Stimulated activated effector memory CD8-positive, alpha-beta T cell treated with anti-CD3 and anti-CD28 coated beads, Interleukin-12 subunit alpha, Interleukin-12 subunit beta, amount 100 ng/mL, for 72 hours (primary cell): ENCODE data around the gene S100PBP.
"Not testable (repeated sequence)": the region's sequence is repeated elsewhere in the genome, so short reads cannot be mapped to it uniquely, and the experiment has no call there.

Source experiments
- ATAC-seq: fragments of 150-1000 bp; cut with Tn5 transposase; 2 replicates; pipeline ENCODE4 v1.10.0; 2021
- DNase-seq, 2 donors: peaks; one replicate each; pipeline ENCODE4 v3.0.0; 2021 to 2022; ENCODE audit warnings: low spot score in 2 of 2
- H3K27ac Mint-ChIP-seq: one replicate; pipeline ENCODE4 v1.8.0; 2022; ENCODE audit warnings: mild to moderate bottlenecking, mixed read lengths
- H3K36me3 Mint-ChIP-seq: one replicate; pipeline ENCODE4 v1.8.0; 2022; ENCODE audit warnings: mild to moderate bottlenecking, mixed read lengths
- H3K4me1 Mint-ChIP-seq: one replicate; pipeline ENCODE4 v1.8.0; 2022; ENCODE audit warnings: mixed read lengths
- H3K4me3 Mint-ChIP-seq: one replicate; pipeline ENCODE4 v1.8.0; 2022; ENCODE audit warnings: mild to moderate bottlenecking, mixed read lengths
- H3K9me3 Mint-ChIP-seq: one replicate; pipeline ENCODE4 v1.8.0; 2022; ENCODE audit warnings: mixed read lengths

The S100PBP gene

GRCh38 chr1:32779242-32779641 lies 38.2 kb upstream of the S100PBP start:
- no peak overlapping the region for H3K4me3 Mint-ChIP-seq
- DNase-seq, result no peak
- H3K9me3 Mint-ChIP-seq, result no peaks in the 10 kb centered on the region
- H3K27ac Mint-ChIP-seq, result no peak overlapping the region
- peaks cover 9% of the 10 kb centered on the region for H3K4me1 Mint-ChIP-seq
- no peak for ATAC-seq
- peaks cover 97% of the 10 kb centered on the region for H3K36me3 Mint-ChIP-seq

- Mint-ChIP-seq H3K27ac (no peak overlapping the region), H3K9me3 (no peaks in the 10 kb centered on the region), H3K4me1 (peaks cover 5% of the 10 kb centered on the region), H3K4me3 (no peak overlapping the region), H3K36me3 (peaks cover 99% of the 10 kb centered on the region)
- no peak for DNase-seq
- ATAC-seq, result no peak
These were observed 37.4 kb upstream of the S100PBP start for GRCh38 chr1:32780005-32780404.

- DNase-seq (no peak), ATAC-seq (no peak)
- Mint-ChIP-seq H3K36me3 (peaks cover 99% of the 10 kb centered on the region), H3K4me3 (no peak overlapping the region), H3K9me3 (no peaks in the 10 kb centered on the region), H3K4me1 (peaks cover 3% of the 10 kb centered on the region), H3K27ac (no peak overlapping the region)
These were observed 36.7 kb upstream of the S100PBP start for GRCh38 chr1:32780628-32781234.

- H3K36me3 Mint-ChIP-seq, result peaks cover 100% of the 10 kb centered on the region
- DNase-seq (no peak), ATAC-seq (no peak)
- no peak overlapping the region for H3K4me3 Mint-ChIP-seq
- H3K27ac Mint-ChIP-seq, result peak overlapping the region; percentile 82
- no peaks in the 10 kb centered on the region for H3K9me3 Mint-ChIP-seq
- no peaks in the 10 kb centered on the region for H3K4me1 Mint-ChIP-seq
These were observed 35.4 kb upstream of the S100PBP start for GRCh38 chr1:32782086-32782485.

- ATAC-seq (no peak), DNase-seq (no peak)
- Mint-ChIP-seq H3K4me3 (no peak overlapping the region), H3K36me3 (peaks cover 100% of the 10 kb centered on the region), H3K9me3 (no peaks in the 10 kb centered on the region), H3K4me1 (no peaks in the 10 kb centered on the region), H3K27ac (no peak overlapping the region)
These were observed 33.6 kb upstream of the S100PBP start for GRCh38 chr1:32783851-32784250.

GRCh38 chr1:32784817-32785216 lies 32.6 kb upstream of the S100PBP start:
- no peak for ATAC-seq
- Mint-ChIP-seq H3K9me3 (no peaks in the 10 kb centered on the region), H3K36me3 (peaks cover 100% of the 10 kb centered on the region), H3K4me3 (no peak overlapping the region), H3K4me1 (no peaks in the 10 kb centered on the region), H3K27ac (peak overlapping the region; percentile 61)
- no peak for DNase-seq

GRCh38 chr1:32786856-32787255 lies 30.6 kb upstream of the S100PBP start:
- H3K27ac Mint-ChIP-seq, result peak overlapping the region; percentile 61
- H3K9me3 Mint-ChIP-seq, result no peaks in the 10 kb centered on the region
- H3K4me1 Mint-ChIP-seq, result peaks cover 3% of the 10 kb centered on the region
- H3K36me3 Mint-ChIP-seq, result peaks cover 100% of the 10 kb centered on the region
- H3K4me3 Mint-ChIP-seq, result no peak overlapping the region
- peak; percentile 24 for ATAC-seq
- no peak for DNase-seq

- H3K4me1 Mint-ChIP-seq, result peaks cover 22% of the 10 kb centered on the region
- not testable (repeated sequence) for H3K9me3 Mint-ChIP-seq, H3K4me3 Mint-ChIP-seq, DNase-seq, H3K27ac Mint-ChIP-seq
- peak; percentile 65 for ATAC-seq
- H3K36me3 Mint-ChIP-seq, result peaks cover 100% of the 10 kb centered on the region
These were observed 28.1 kb upstream of the S100PBP start for GRCh38 chr1:32789356-32789755.

- Mint-ChIP-seq H3K36me3 (peaks cover 100% of the 10 kb centered on the region), H3K9me3 (no peaks in the 10 kb centered on the region), H3K4me1 (peaks cover 22% of the 10 kb centered on the region), H3K4me3 (no peak overlapping the region), H3K27ac (peak overlapping the region; percentile 37)
- DNase-seq (no peak), ATAC-seq (no peak)
These were observed 25.6 kb upstream of the S100PBP start for GRCh38 chr1:32791881-32792280.

GRCh38 chr1:32795763-32796162 lies 21.7 kb upstream of the S100PBP start:
- DNase-seq, H3K4me3 Mint-ChIP-seq, ATAC-seq, H3K9me3 Mint-ChIP-seq, H3K27ac Mint-ChIP-seq: not testable (repeated sequence)
- peaks cover 51% of the 10 kb centered on the region for H3K4me1 Mint-ChIP-seq
- H3K36me3 Mint-ChIP-seq, result peaks cover 96% of the 10 kb centered on the region

- Mint-ChIP-seq H3K36me3 (peaks cover 96% of the 10 kb centered on the region), H3K27ac (peak overlapping the region; percentile 71), H3K4me3 (no peak overlapping the region), H3K9me3 (no peaks in the 10 kb centered on the region), H3K4me1 (peaks cover 59% of the 10 kb centered on the region)
- DNase-seq, result no peak
- ATAC-seq, result no peak
These were observed 20.0 kb upstream of the S100PBP start for GRCh38 chr1:32797456-32797855.

GRCh38 chr1:32798191-32798590 lies 19.3 kb upstream of the S100PBP start:
- DNase-seq (no peak), ATAC-seq (no peak)
- Mint-ChIP-seq H3K36me3 (peaks cover 96% of the 10 kb centered on the region), H3K4me1 (peaks cover 53% of the 10 kb centered on the region), H3K27ac (peak overlapping the region; percentile 71), H3K9me3 (no peaks in the 10 kb centered on the region), H3K4me3 (peak overlapping the region; percentile 34)

- ATAC-seq (peak; percentile 94), DNase-seq (peak; percentile 17 to 64)
- H3K36me3 Mint-ChIP-seq, result peaks cover 96% of the 10 kb centered on the region
- peak overlapping the region; percentile 34 for H3K4me3 Mint-ChIP-seq
- peaks cover 47% of the 10 kb centered on the region for H3K4me1 Mint-ChIP-seq
- peak overlapping the region; percentile 71 for H3K27ac Mint-ChIP-seq
- no peaks in the 10 kb centered on the region for H3K9me3 Mint-ChIP-seq
These were observed 18.6 kb upstream of the S100PBP start for GRCh38 chr1:32798679-32799416.

GRCh38 chr1:32801096-32801715 lies 16.2 kb upstream of the S100PBP start:
- H3K27ac Mint-ChIP-seq, result peak overlapping the region; percentile 78
- DNase-seq (peak in 1 of 2 donors; percentile 65), ATAC-seq (peak; percentile 82)
- peak overlapping the region; percentile 47 for H3K4me3 Mint-ChIP-seq
- H3K36me3 Mint-ChIP-seq, result peaks cover 96% of the 10 kb centered on the region
- H3K9me3 Mint-ChIP-seq, result no peaks in the 10 kb centered on the region
- H3K4me1 Mint-ChIP-seq, result peaks cover 52% of the 10 kb centered on the region

GRCh38 chr1:32804460-32804859 lies 13.0 kb upstream of the S100PBP start:
- not testable (repeated sequence) for H3K27ac Mint-ChIP-seq, DNase-seq, ATAC-seq, H3K4me3 Mint-ChIP-seq, H3K9me3 Mint-ChIP-seq
- Mint-ChIP-seq H3K36me3 (peaks cover 97% of the 10 kb centered on the region), H3K4me1 (peaks cover 54% of the 10 kb centered on the region)

GRCh38 chr1:32806290-32806689 lies 11.2 kb upstream of the S100PBP start:
- H3K4me1 Mint-ChIP-seq, result peaks cover 50% of the 10 kb centered on the region
- H3K9me3 Mint-ChIP-seq, result no peaks in the 10 kb centered on the region
- DNase-seq (no peak), ATAC-seq (no peak)
- H3K36me3 Mint-ChIP-seq, result peaks cover 100% of the 10 kb centered on the region
- H3K27ac Mint-ChIP-seq, result no peak overlapping the region
- no peak overlapping the region for H3K4me3 Mint-ChIP-seq
